SH-SY5Y (cell line): ENCODE measurements around the gene LILRA1.

Source experiments
- GATA2 ChIP-seq: IDR thresholded peaks from 2 replicates; pipeline ENCODE4 v1.6.1; 2011; ENCODE audit warnings: mild to moderate bottlenecking, low read depth, low read length
- GATA3 ChIP-seq: IDR thresholded peaks from 2 replicates; pipeline ENCODE4 v1.6.1; 2011; ENCODE audit warnings: low read depth, mild to moderate bottlenecking, low read length, moderate library complexity

DNA sequence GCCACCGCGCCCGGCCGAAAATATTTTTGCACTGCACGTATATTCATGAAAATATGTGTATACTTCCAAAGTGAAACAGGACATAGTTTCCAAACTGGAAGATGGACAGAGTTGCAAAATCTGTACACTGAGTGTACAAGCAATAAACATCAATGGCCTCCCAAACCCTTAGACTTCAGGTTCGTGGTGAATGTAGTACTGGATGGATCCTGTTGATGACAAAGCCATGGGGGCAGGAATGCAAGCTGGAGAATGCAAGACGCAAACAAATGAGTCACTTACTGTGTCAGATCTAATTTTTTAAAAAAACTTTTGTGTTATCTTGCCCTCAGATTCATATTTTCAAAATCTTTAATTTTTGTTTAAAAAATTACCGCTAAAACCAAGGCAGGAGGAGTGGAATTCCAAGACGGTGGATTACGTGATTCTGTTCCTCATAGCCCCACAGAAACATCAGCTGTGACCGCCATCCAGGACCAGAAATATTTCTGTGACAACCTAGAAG, 32.5 kb upstream of the LILRA1 start:
- TF ChIP-seq GATA2 (no peak), GATA3 (no peak)
